ENCODE measurements around the gene GTF3C5. TPM values are rescaled to one million over a fixed set of nuclear protein-coding genes. Genes with fewer than 3 reads are reported as not detected.

The GTF3C5 gene
- total and polyA plus RNA-seq, 2 of the 4 experiments (the other 2 are of a cell fraction), result 49.1 to 52.3 TPM

GRCh38 chr9:133035669-133036068 is 4.9 kb downstream of the GTF3C5 start:
- peaks cover 46% of the 10 kb centered on the region for H4K20me1 ChIP-seq (ENCODE audit: insufficient read depth, low read length)
- no peak overlapping the region for H4K91ac ChIP-seq (ENCODE audit: insufficient read depth, low read depth, low read length)
- no peak for TF ChIP-seq MAFK (IDR thresholded peaks at IDR 0.05; ENCODE audit: low read depth, low read length)
- no peak for TF ChIP-seq SMC3 (IDR thresholded peaks at IDR 0.05; ENCODE audit: low read depth, low read length)
- TF ChIP-seq CEBPB (IDR thresholded peaks at IDR 0.05; ENCODE audit: low read depth, low read length), result no peak
- TF ChIP-seq FOS (IDR thresholded peaks at IDR 0.05; ENCODE audit: low read depth, low read length), result no peak
- no peak for TF ChIP-seq MAZ (IDR thresholded peaks at IDR 0.05; ENCODE audit: borderline replicate concordance, low read depth, low read length)
- no peak for TF ChIP-seq BHLHE40 (IDR thresholded peaks at IDR 0.05; ENCODE audit: low read depth, low read length)
- TF ChIP-seq RAD21 (IDR thresholded peaks at IDR 0.05; ENCODE audit: low read length), result no peak
- TF ChIP-seq ELK1 (IDR thresholded peaks at IDR 0.05; ENCODE audit: borderline replicate concordance, low read depth, low read length), result no peak
- no peak for TF ChIP-seq NFE2L2 (IDR thresholded peaks at IDR 0.05; ENCODE audit: low read depth, low read length)
- no peak for TF ChIP-seq RFX5 (IDR thresholded peaks at IDR 0.05; ENCODE audit: low read depth, low read length)
- TF ChIP-seq MXI1 (IDR thresholded peaks at IDR 0.05; ENCODE audit: borderline replicate concordance, low read depth, low read length), result no peak
- TF ChIP-seq POLR2A (IDR thresholded peaks at IDR 0.05; ENCODE audit: low read depth, low read length), result no peak
- no peak for TF ChIP-seq RCOR1 (IDR thresholded peaks at IDR 0.05; ENCODE audit: insufficient replicate concordance, low read length)
- TF ChIP-seq CTCF (conservative IDR thresholded peaks at IDR 0.05; ENCODE audit: low read depth, low read length), result no peak
- TF ChIP-seq USF2 (IDR thresholded peaks at IDR 0.05; ENCODE audit: low read depth, low read length), result no peak
- no peak for TF ChIP-seq CHD1 (IDR thresholded peaks at IDR 0.05; ENCODE audit: low read depth, low read length)
- no peak overlapping the region for H4K5ac ChIP-seq (ENCODE audit: low read depth, low read length)
- peaks cover 9% of the 10 kb centered on the region for H3K36me3 ChIP-seq (ENCODE audit: control insufficient read depth, insufficient read depth, low read length)
- H2AFZ ChIP-seq (replicated peaks; ENCODE audit: low read length, poor library complexity), result no peak overlapping the region
- no peak for DNase-seq
- H2BK20ac ChIP-seq (ENCODE audit: low read depth, low read length), result no peak overlapping the region
- peaks cover 5% of the 10 kb centered on the region for H3K9me1 ChIP-seq (ENCODE audit: insufficient read depth, low read length)
- in situ Hi-C loops (cut with MboI; ENCODE audit: low sequenced_read_pairs) (loop anchor here (25.0 kb wide), 1 partner anchor 452 kb away; the partner anchor contains the start of gene SLC2A6), intact Hi-C loops (cut with micrococcal nuclease) (no loop called here), dilution Hi-C loops (cut with HindIII; ENCODE audit: low sequenced_read_pairs, unreplicated experiment) (no loop called here)
- no peak overlapping the region for H3K27ac ChIP-seq (ENCODE audit: insufficient read depth, low read length)
- POLR2A ChIA-PET (ENCODE audit: unreplicated experiment), result no interaction called here
- H3K9me3 ChIP-seq (ENCODE audit: control insufficient read depth, insufficient read depth, low read length), result no peaks in the 10 kb centered on the region
- no peak overlapping the region for H2AK5ac ChIP-seq (ENCODE audit: low read depth, low read length)
- peaks cover 3% of the 10 kb centered on the region for H3K4me1 ChIP-seq (ENCODE audit: control insufficient read depth, insufficient read depth, low read length)
- H4K8ac ChIP-seq (ENCODE audit: low read depth in 2 of 2, low read length in 2 of 2), result no peak overlapping the region
- H3K56ac ChIP-seq (ENCODE audit: extremely low read depth, insufficient read depth, low read length), result no peak overlapping the region
- no peak overlapping the region for H2BK5ac ChIP-seq (ENCODE audit: low read depth, low read length, poor library complexity, severe bottlenecking)
- no peak overlapping the region for H3K18ac ChIP-seq (ENCODE audit: low read depth, low read length)
- H2AK9ac ChIP-seq (replicated peaks; ENCODE audit: low read depth, low read length, poor library complexity), result no peak overlapping the region
- H3K4me2 ChIP-seq (ENCODE audit: low read depth, low read length), result no peak overlapping the region
- no peak overlapping the region for H3K23ac ChIP-seq (ENCODE audit: low read depth, low read length)
- 86% methylated on average over 1 of the region's 6 CpGs; no CpG with 5 or more reads in 1 of the 2 experiments for WGBS, 2 experiments (ENCODE audit: extremely low coverage in 2 of 2, insufficient read length in 1 of 2)
- CTCF ChIA-PET, result interaction anchor here (2.1 kb wide), 1 partner anchor 13 kb away, joined by 6 read pairs; no protein-coding TSS in a partner anchor
- BruUV-seq (replicated peaks), result no TSS peak
- no peaks in the 10 kb centered on the region for H3K27me3 ChIP-seq (ENCODE audit: control insufficient read depth, insufficient read depth, low read length)
- ATAC-seq (ENCODE audit: low read depth), result no peak
- no peak overlapping the region for H3K14ac ChIP-seq (replicated peaks; ENCODE audit: low read depth, low read length)
- no peak overlapping the region for H2BK15ac ChIP-seq (ENCODE audit: low read depth, low read length)
- H2BK120ac ChIP-seq (ENCODE audit: low read depth, low read length), result no peak overlapping the region
- no peak overlapping the region for H3K4ac ChIP-seq (ENCODE audit: low read depth, low read length)
- H3K4me3 ChIP-seq (ENCODE audit: insufficient read depth, low read depth, low read length), result no peak overlapping the region
- H3K79me1 ChIP-seq (ENCODE audit: low read depth in 1 of 2, low read length in 2 of 2), result peaks cover 62 to 88% of the 10 kb centered on the region in 2 experiments
- H3K9ac ChIP-seq (ENCODE audit: low read depth, low read length), result no peak overlapping the region
